Activated CD4-positive, alpha-beta T cell treated with anti-CD3 and anti-CD28 coated beads, Interleukin-2, amount 50 U/mL, for 24 hours (primary cell): ENCODE results near the gene FASTKD2.

Source experiments
- DNase-seq, 2 donors: peaks; one replicate each; pipeline ENCODE4 v3.0.0-alpha.2; 2020; ENCODE audit warnings: low read depth in 1 of 2, low spot score in 1 of 2

FASTKD2 gene

GRCh38 chr2:206765242-206766056 is at the start of gene FASTKD2, which contains the start of gene MDH1B:
Gene FASTKD2, plus strand, starts transcription at chr2:206765606. Its CDS starts 1,088 bp downstream, at chr2:206766694.
Gene MDH1B, minus strand, starts transcription at chr2:206765328. Its CDS starts 57 bp downstream, at chr2:206765271.
- DNase-seq = peak; percentile 69 to 78

GRCh38 chr2:206716623-206717022 is 48.8 kb upstream of the FASTKD2 start:
- DNase-seq = no peak

- DNase-seq = no peak
Measured at GRCh38 chr2:206718296-206718695, 47.1 kb upstream of the FASTKD2 start, which contains the start of gene DYTN. Gene DYTN, minus strand, starts transcription at chr2:206718396. Its CDS starts 117 bp downstream, at chr2:206718279.

- DNase-seq = no peak
Measured at GRCh38 chr2:206721256-206721920, 44.0 kb upstream of the FASTKD2 start.

DNA sequence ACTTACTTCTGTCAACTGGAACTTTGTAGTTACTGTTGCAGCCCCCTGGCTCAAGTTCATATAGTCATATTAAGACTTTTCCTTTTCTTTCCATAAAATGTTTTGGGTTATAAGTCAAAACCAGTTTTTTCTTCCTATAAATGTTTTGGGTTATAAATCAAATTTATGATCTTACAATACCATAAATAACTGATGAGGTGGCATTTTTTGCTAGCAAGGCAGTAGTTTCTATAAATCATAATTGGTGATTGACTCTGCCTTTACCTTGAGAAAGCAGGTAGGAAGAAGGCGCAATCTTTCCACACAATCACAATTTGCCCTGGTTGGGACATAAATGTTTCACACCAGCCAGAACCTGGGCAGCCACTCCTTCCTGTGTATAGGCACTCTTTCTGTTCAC is 42.1 kb upstream of the FASTKD2 start:
- DNase-seq = no peak

DNA sequence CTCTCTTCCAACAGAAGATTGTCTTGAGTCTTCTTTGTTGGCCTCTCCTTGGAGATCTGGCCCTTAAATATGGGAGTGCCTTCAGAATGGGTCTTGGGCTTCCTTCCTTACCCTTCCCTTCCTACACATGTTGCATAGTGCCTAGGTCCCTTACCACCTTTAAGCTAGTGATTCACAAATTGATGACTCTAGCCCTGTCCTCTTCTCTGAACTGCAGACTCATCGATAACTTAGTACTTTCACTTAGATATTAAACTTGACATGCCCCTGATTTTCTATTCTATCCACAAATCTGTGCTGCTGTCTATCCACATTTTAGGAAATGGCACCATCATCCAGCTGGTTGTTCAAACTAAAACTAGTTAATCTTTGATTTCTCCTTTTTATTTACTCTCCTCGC is 38.1 kb upstream of the FASTKD2 start:
- no peak for DNase-seq

GRCh38 chr2:206728277-206729199 is 36.9 kb upstream of the FASTKD2 start:
- DNase-seq = no peak

DNA sequence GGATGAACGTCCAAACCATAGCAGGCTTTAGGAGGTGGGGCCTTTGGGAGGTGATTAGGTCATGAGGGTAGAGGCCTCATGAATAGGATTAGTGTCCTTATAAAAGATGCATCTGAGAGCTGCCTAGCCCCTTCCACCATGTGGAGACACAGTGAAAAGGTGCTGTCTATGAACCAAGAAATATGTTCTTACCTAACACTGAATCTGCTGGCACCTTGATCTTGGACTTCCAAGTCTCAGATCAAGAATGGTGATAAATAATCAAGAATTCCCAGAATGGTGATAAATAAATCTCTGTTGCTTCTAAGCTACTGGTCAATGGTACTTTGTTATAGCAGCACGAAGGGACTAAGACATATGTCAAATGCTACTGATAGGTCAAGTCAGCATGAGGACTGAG is 32.1 kb upstream of the FASTKD2 start:
- DNase-seq = no peak

- DNase-seq = peak in 1 of 2 donors; percentile 0
Measured at GRCh38 chr2:206736935-206737334, 28.5 kb upstream of the FASTKD2 start.

- DNase-seq = no peak
Measured at GRCh38 chr2:206739271-206739670, 26.1 kb upstream of the FASTKD2 start.

DNA sequence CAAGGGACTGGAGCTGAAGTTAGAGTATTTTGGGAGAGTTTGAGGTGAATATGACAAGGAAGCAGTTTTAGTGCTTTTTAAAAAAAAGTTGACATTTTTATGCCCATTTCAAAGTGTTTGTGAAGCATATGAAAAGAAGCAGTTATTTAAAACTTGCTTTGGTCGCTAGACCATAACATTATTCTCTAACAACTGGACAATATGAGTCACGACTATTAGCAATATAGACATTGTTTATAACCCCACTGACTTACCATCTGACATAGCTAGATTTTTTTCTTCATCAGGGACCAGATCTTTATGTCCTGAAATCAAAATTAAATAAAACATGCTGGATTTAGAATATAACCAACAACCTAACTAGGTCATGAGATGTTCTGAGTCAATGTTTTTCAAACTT is 24.6 kb upstream of the FASTKD2 start:
- DNase-seq = no peak

DNA sequence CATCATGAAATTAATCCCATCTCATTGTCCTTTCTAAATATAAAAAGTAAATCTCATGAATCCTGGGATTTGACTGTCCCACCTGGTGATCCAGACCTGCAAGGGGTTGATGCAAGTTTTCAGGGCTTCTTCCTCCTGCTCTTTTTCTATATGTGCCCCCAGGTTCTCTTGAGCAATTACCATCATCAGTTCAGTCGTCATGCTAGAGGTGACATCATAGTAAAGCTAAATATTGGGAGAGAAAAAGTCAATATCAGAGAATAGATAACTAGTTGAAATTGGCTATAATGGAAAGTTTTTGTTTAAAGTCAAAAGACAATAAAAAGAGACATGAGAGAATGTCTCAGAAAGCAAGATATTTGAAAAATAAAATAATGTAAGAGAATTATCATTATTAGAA is 8.6 kb upstream of the FASTKD2 start:
- DNase-seq = no peak

DNA sequence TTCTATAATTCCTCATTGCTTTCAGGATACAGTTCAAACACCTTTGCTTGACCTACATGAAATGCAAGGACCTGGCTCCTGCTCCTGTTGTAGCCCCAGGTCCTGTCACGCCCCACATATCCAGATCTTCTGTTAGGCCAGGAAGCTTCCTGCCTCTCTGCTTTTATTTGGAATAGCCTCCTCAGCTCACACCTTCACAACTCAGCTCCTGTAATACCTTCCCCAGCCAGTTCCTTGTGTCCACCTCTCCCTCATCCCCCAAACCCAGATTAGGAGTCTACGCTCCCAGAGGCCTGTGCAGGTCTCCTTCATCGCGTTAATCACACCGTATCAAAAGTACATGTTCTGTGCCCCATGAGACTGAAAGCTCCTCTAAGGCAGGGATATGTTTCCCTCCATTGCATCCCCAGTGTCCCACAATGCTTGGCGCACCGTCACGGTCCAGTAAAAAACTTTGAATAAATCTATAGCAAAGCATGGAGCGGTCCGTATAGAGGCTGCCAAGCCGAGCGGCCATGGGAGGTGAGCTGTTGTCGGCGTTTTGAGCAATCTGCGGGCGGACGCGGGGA is 649 bp upstream of the FASTKD2 start:
- DNase-seq = no peak

DNA sequence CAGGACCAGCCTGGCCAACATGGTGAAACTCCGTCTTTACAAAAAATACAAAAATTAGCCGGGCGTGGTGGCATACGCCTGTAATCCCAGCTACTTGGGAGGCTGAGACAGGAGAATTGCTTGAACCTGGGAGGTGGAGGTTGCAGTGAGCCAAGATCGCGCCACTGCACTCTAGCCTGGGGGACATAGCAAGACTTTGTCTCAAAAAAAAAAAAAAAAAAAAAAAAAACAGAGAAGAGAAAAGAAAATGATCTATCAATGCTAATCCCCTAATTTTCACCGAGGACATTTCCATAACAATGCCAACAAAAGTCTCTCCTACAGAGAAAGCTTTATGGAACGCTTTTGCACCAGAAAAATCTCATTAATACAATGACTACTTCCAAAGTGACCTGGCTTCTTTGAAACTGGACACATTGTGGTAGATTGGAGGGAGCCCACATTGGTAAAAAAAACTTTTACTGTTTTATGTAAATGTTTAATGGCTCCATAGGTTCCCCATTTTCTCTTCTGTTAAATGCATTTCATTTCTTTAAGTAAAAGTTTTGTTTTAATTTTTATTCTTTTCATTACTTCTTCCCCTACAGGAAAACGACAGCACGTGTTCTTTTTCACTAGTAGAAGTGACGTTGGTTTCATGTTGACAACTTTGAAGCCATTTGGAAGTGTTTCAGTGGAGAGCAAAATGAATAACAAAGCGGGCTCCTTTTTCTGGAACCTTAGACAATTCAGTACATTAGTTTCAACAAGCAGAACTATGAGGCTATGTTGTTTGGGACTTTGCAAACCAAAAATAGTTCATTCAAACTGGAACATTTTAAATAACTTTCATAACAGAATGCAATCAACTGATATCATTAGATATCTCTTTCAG is 888 bp downstream of the FASTKD2 start:
- DNase-seq = no peak

- no peak for DNase-seq
Measured at GRCh38 chr2:206774871-206775270, 9.5 kb downstream of the FASTKD2 start.

- no peak for DNase-seq
Measured at GRCh38 chr2:206776432-206776831, 11.0 kb downstream of the FASTKD2 start.

GRCh38 chr2:206780671-206781070 is 15.3 kb downstream of the FASTKD2 start:
- no peak for DNase-seq

- DNase-seq = no peak
Measured at GRCh38 chr2:206783718-206784117, 18.3 kb downstream of the FASTKD2 start.

DNA sequence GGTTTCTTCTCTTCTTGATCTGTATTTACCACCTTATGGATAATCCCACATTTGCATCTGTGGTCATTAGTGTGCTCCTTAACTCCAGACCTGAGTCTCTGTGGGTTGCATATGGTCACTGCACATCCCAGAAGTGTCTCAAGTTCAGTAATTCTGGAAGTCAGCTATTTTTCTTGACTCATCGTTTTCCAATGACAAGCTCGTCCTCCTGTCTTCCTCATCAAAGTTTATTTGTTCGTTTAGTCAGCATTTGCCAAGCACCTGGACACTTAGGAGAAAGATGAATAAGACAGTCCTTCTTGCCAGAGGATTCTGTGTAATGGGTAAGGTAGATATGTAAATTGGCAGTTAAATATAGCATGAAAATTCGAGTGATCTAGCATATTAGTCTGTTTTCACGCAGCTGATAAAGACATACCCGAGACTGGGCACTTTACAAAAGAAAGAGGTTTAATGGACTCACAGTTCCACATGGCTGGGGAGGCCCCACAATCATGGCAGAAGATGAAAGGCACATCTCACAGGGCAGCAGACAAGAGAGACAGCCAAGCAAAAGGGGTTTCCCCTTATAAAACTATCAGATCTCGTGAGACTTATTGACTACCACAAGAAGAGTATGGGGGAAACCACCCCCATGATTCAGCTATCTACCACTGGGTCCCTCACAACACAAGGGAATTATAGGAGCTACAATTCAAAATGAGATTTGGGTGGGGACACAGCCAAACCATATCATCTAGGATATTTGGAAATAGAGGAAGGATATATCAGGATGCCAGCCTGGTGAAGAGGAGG is 19.4 kb downstream of the FASTKD2 start:
- no peak for DNase-seq
